Breast epithelium (tissue), 3 donors: ENCODE results near the gene TMEM255B.

ENCODE experiments used
- POLR2A ChIP-seq: fragments of 450-650 bp; IDR thresholded peaks from one replicate; pipeline ENCODE4 v1.6.1; 2016; ENCODE audit warnings: antibody characterized with exemption, mild to moderate bottlenecking, moderate library complexity
- TF ChIP-seq, protein P1 (sequence below), 3 donors: fragments of 450-650 bp; IDR thresholded peaks; one replicate each; pipeline ENCODE4 v1.5.1; 2016 to 2017; ENCODE audit warnings: antibody characterized with exemption in 3 of 3, mild to moderate bottlenecking in 3 of 3, moderate library complexity in 3 of 3

- TF ChIP-seq, protein P1, sequence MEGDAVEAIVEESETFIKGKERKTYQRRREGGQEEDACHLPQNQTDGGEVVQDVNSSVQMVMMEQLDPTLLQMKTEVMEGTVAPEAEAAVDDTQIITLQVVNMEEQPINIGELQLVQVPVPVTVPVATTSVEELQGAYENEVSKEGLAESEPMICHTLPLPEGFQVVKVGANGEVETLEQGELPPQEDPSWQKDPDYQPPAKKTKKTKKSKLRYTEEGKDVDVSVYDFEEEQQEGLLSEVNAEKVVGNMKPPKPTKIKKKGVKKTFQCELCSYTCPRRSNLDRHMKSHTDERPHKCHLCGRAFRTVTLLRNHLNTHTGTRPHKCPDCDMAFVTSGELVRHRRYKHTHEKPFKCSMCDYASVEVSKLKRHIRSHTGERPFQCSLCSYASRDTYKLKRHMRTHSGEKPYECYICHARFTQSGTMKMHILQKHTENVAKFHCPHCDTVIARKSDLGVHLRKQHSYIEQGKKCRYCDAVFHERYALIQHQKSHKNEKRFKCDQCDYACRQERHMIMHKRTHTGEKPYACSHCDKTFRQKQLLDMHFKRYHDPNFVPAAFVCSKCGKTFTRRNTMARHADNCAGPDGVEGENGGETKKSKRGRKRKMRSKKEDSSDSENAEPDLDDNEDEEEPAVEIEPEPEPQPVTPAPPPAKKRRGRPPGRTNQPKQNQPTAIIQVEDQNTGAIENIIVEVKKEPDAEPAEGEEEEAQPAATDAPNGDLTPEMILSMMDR (IDR thresholded peaks at IDR 0.05): no peak
- no peak for TF ChIP-seq POLR2A
Observed at GRCh38 chr13:113734826-113735125, 24.2 kb upstream of the TMEM255B start.
